Astrocyte (in vitro differentiated cells and primary cell): ENCODE data around the gene ZBTB46. TPM values are rescaled to one million over a fixed set of nuclear protein-coding genes. Genes with fewer than 3 reads are reported as not detected.
A peak's percentile ranks its signal among the peaks of the same experiment; 100 is the strongest.

Experiments used
- DNase-seq: peaks from one replicate; pipeline ENCODE4 v3.0.0-alpha.2; 2010; ENCODE audit warnings: low read depth
- FAIRE-seq: peaks from 2 replicates; lab custom pipeline; 2011; peaks lifted over from hg19 to GRCh38; lab: Jason Lieb, UNC
- H2AFZ ChIP-seq: 2 replicates; pipeline ENCODE4 v1.6.0; 2012; ENCODE audit warnings: low read depth, low read length, inconsistent platforms
- H3K27ac ChIP-seq: 2 replicates; pipeline ENCODE4 v1.5.1; 2011; ENCODE audit warnings: low read depth, low read length, inconsistent platforms
- H3K27me3 ChIP-seq: 2 replicates; pipeline ENCODE4 v1.6.0; 2011; ENCODE audit warnings: low read length, inconsistent platforms; ENCODE audit not compliant: insufficient read depth
- H3K36me3 ChIP-seq: 2 replicates; pipeline ENCODE4 v1.5.1; 2011; ENCODE audit warnings: low read length, inconsistent platforms; ENCODE audit not compliant: insufficient read depth
- H3K4me1 ChIP-seq: 2 replicates; pipeline ENCODE4 v1.5.1; 2011; ENCODE audit warnings: low read length, inconsistent platforms; ENCODE audit not compliant: insufficient read depth
- H3K4me2 ChIP-seq: 2 replicates; pipeline ENCODE4 v1.6.0; 2012; ENCODE audit warnings: low read length, inconsistent platforms
- H3K4me3 ChIP-seq: 2 replicates; pipeline ENCODE4 v1.5.1; 2011; ENCODE audit warnings: low read depth, mild to moderate bottlenecking, low read length, inconsistent platforms; ENCODE audit not compliant: insufficient read depth
- H3K79me2 ChIP-seq: 2 replicates; pipeline ENCODE4 v1.6.0; 2012; ENCODE audit warnings: mild to moderate bottlenecking, low read length, inconsistent platforms; ENCODE audit not compliant: insufficient read depth
- H3K9ac ChIP-seq: 2 replicates; pipeline ENCODE4 v1.6.0; 2012; ENCODE audit warnings: mild to moderate bottlenecking, low read length, inconsistent platforms
- H3K9me3 ChIP-seq: 2 replicates; pipeline ENCODE4 v1.5.1; 2012; ENCODE audit warnings: low read depth, mild to moderate bottlenecking, low read length, inconsistent platforms; ENCODE audit not compliant: insufficient read depth
- H4K20me1 ChIP-seq: 2 replicates; pipeline ENCODE4 v1.6.0; 2012; ENCODE audit warnings: low read length, inconsistent platforms; ENCODE audit not compliant: insufficient read depth
- H3K27ac Mint-ChIP-seq: one replicate; pipeline ENCODE4 v1.8.0; 2021; ENCODE audit warnings: mild to moderate bottlenecking, mixed read lengths; ENCODE audit not compliant: unreplicated experiment
- H3K27me3 Mint-ChIP-seq: one replicate; pipeline ENCODE4 v1.8.0; 2021; ENCODE audit warnings: low read depth, mixed read lengths; ENCODE audit not compliant: unreplicated experiment
- H3K36me3 Mint-ChIP-seq: one replicate; pipeline ENCODE4 v1.8.0; 2021; ENCODE audit warnings: low read depth, mixed read lengths; ENCODE audit not compliant: unreplicated experiment
- H3K4me1 Mint-ChIP-seq: one replicate; pipeline ENCODE4 v1.8.0; 2021; ENCODE audit warnings: low read depth, mixed read lengths; ENCODE audit not compliant: unreplicated experiment
- H3K4me3 Mint-ChIP-seq: one replicate; pipeline ENCODE4 v1.8.0; 2021; ENCODE audit warnings: mild to moderate bottlenecking, moderate library complexity, mixed read lengths; ENCODE audit not compliant: unreplicated experiment
- H3K9me3 Mint-ChIP-seq: one replicate; pipeline ENCODE4 v1.8.0; 2021; ENCODE audit warnings: mild to moderate bottlenecking, mixed read lengths; ENCODE audit not compliant: unreplicated experiment
- CTCF ChIP-seq: IDR thresholded peaks from 2 replicates; pipeline ENCODE4 v1.5.1; 2011; ENCODE audit warnings: low read depth, mild to moderate bottlenecking, inconsistent platforms, low read length, moderate library complexity; ENCODE audit not compliant: insufficient read depth
- EZH2 ChIP-seq: IDR thresholded peaks from 2 replicates; pipeline ENCODE4 v1.6.1; 2012; ENCODE audit warnings: mild to moderate bottlenecking, low read length, inconsistent platforms; ENCODE audit not compliant: insufficient read depth
- total RNA-seq: library from RNA; stranded (reverse); gene quantifications from 2 replicates; pipeline ENCODE4 v1.2.1, GENCODE V29; 2021

ZBTB46 gene
- total RNA-seq, 1 donor from 2014 or later: 13.9 TPM

- Mint-ChIP-seq H3K4me3 (peak overlapping the region; percentile 91), H3K9me3 (no peaks in the 10 kb centered on the region), H3K27me3 (no peaks in the 10 kb centered on the region), H3K27ac (peak overlapping the region; percentile 77), H3K36me3 (peaks cover 12% of the 10 kb centered on the region), H3K4me1 (peaks cover 12% of the 10 kb centered on the region)
- no peaks in the 10 kb centered on the region for H3K9me3 ChIP-seq
- peaks cover 17% of the 10 kb centered on the region for H3K4me1 ChIP-seq
- H3K79me2 ChIP-seq: peaks cover 73% of the 10 kb centered on the region
- peaks cover 15% of the 10 kb centered on the region for H3K36me3 ChIP-seq
- FAIRE-seq: no peak
- no peak for TF ChIP-seq EZH2
- TF ChIP-seq CTCF: no peak
- no peaks in the 10 kb centered on the region for H3K27me3 ChIP-seq
- no peak for DNase-seq
- H3K9ac ChIP-seq: peak overlapping the region; percentile 79
- peaks cover 41% of the 10 kb centered on the region for H4K20me1 ChIP-seq
- H3K27ac ChIP-seq: peak overlapping the region; percentile 63
- peak overlapping the region; percentile 77 for H3K4me3 ChIP-seq
- no peak overlapping the region for H2AFZ ChIP-seq
- peak overlapping the region; percentile 89 for H3K4me2 ChIP-seq
Observed at GRCh38 chr20:63706027-63706695, 124.9 kb downstream of the ZBTB46 start.

- H3K4me3 Mint-ChIP-seq: peak overlapping the region; percentile 64
- H3K36me3 Mint-ChIP-seq: peaks cover 12% of the 10 kb centered on the region
- H3K4me2 ChIP-seq: peak overlapping the region; percentile 89
- H3K9me3 ChIP-seq: no peaks in the 10 kb centered on the region
- no peaks in the 10 kb centered on the region for H3K27me3 Mint-ChIP-seq
- peaks cover 17% of the 10 kb centered on the region for H3K4me1 ChIP-seq
- peaks cover 14% of the 10 kb centered on the region for H3K36me3 ChIP-seq
- H3K4me1 Mint-ChIP-seq: peaks cover 10% of the 10 kb centered on the region
- H3K79me2 ChIP-seq: peaks cover 66% of the 10 kb centered on the region
- FAIRE-seq (no peak), DNase-seq (no peak)
- peaks cover 34% of the 10 kb centered on the region for H4K20me1 ChIP-seq
- no peak overlapping the region for H3K4me3 ChIP-seq
- no peak overlapping the region for H3K27ac ChIP-seq
- H3K9ac ChIP-seq: peak overlapping the region; percentile 79
- no peaks in the 10 kb centered on the region for H3K27me3 ChIP-seq
- TF ChIP-seq CTCF: no peak
- TF ChIP-seq EZH2: no peak
- peak overlapping the region; percentile 42 for H3K27ac Mint-ChIP-seq
- H3K9me3 Mint-ChIP-seq: no peaks in the 10 kb centered on the region
- no peak overlapping the region for H2AFZ ChIP-seq
Observed at GRCh38 chr20:63705232-63706026, 125.6 kb downstream of the ZBTB46 start.

GRCh38 chr20:63704749-63705117, 126.3 kb downstream of the ZBTB46 start:
- Mint-ChIP-seq H3K36me3 (peaks cover 12% of the 10 kb centered on the region), H3K4me3 (no peak overlapping the region), H3K27me3 (no peaks in the 10 kb centered on the region), H3K4me1 (peaks cover 9% of the 10 kb centered on the region), H3K27ac (peak overlapping the region; percentile 22), H3K9me3 (no peaks in the 10 kb centered on the region)
- Histone ChIP-seq H3K4me3 (no peak overlapping the region), H3K9ac (no peak overlapping the region), H3K27me3 (no peaks in the 10 kb centered on the region), H2AFZ (no peak overlapping the region), H3K36me3 (peaks cover 14% of the 10 kb centered on the region), H3K79me2 (peaks cover 63% of the 10 kb centered on the region), H3K4me2 (no peak overlapping the region), H3K4me1 (peaks cover 20% of the 10 kb centered on the region), H4K20me1 (peaks cover 30% of the 10 kb centered on the region), H3K9me3 (no peaks in the 10 kb centered on the region), H3K27ac (no peak overlapping the region)
- TF ChIP-seq CTCF (no peak), EZH2 (no peak)
- no peak for DNase-seq
- no peak for FAIRE-seq
